Endothelial cell of umbilical vein (primary cell): ENCODE data around the gene TSFM. TPM values are rescaled to one million over a fixed set of nuclear protein-coding genes. Genes with fewer than 3 reads are reported as not detected.
A peak's percentile ranks its signal among the peaks of the same experiment; 100 is the strongest.

Experiments
- BruUV-seq: library from RNA; stranded (reverse); fragments of 400-500 nt; replicated peaks from 2 replicates; lab custom pipeline; 2021; lab: Mats Ljungman, UMichigan
- CTCF ChIA-PET: fragments of 300-600, 350-600 bp; sonication (Branson Sonifier 250); formaldehyde crosslinking; loops from one replicate; lab custom pipeline; 2021; ENCODE audit warnings: antibody characterized with exemption, inconsistent platforms; lab: Charles Lee
- POLR2A ChIA-PET: fragments of 300-600, 350-600 bp; sonication (Branson Sonifier 250); formaldehyde crosslinking; loops from one replicate; lab custom pipeline; 2021; ENCODE audit warnings: antibody characterized with exemption, inconsistent platforms; lab: Charles Lee
- DNase-seq: peaks from one replicate; pipeline ENCODE4 v3.0.0-alpha.2; 2011; ENCODE audit warnings: low read depth, low spot score
- FAIRE-seq: peaks from 2 replicates; lab custom pipeline; 2011; peaks lifted over from hg19 to GRCh38; lab: Jason Lieb, UNC
- H2AFZ ChIP-seq: 2 replicates; pipeline ENCODE4 v1.6.0; 2012; ENCODE audit warnings: low read depth, low read length, control low read depth, inconsistent platforms
- H3K27ac ChIP-seq: 2 replicates; pipeline ENCODE4 v1.5.1; 2011; ENCODE audit warnings: low read depth, mild to moderate bottlenecking, control low read depth, low read length, moderate library complexity; ENCODE audit not compliant: insufficient read depth
- H3K27me3 ChIP-seq, 2 experiments: 2 replicates each; pipeline versions ENCODE4 v1.6.0 to v1.6.1; 2011; ENCODE audit warnings: low read length in 2 of 2, mixed read lengths in 1 of 2; ENCODE audit not compliant: control insufficient read depth in 2 of 2, insufficient read depth in 2 of 2
- H3K36me3 ChIP-seq, 2 experiments: 2 replicates in 1 of 2; 3 replicates in 1 of 2; pipeline ENCODE4 v1.5.1; 2011; ENCODE audit warnings: low read length in 2 of 2, mild to moderate bottlenecking in 1 of 2, moderate library complexity in 1 of 2; ENCODE audit not compliant: control insufficient read depth in 2 of 2, insufficient read depth in 2 of 2; ENCODE audit errors: extremely low read depth in 1 of 2
- H3K4me1 ChIP-seq: 3 replicates; pipeline ENCODE4 v1.5.1; 2011; ENCODE audit warnings: mild to moderate bottlenecking, low read length; ENCODE audit not compliant: control insufficient read depth, insufficient read depth; ENCODE audit errors: extremely low read depth
- H3K4me2 ChIP-seq: 2 replicates; pipeline ENCODE4 v1.6.1; 2011; ENCODE audit warnings: low read length, control low read depth, mixed read lengths; ENCODE audit not compliant: insufficient read depth
- H3K4me3 ChIP-seq, 3 experiments: fragments of 200-600 bp in 1 of 3; sonication (generic), shearing (Covaris generic) in 1 of 3; replicated peaks in 1 of 3; 2 replicates each; pipeline ENCODE4 v1.5.1; 2011 to 2016; ENCODE audit warnings: control low read depth in 3 of 3, low read length in 3 of 3, mild to moderate bottlenecking in 2 of 3, inconsistent platforms in 1 of 3, low read depth in 1 of 3, moderate library complexity in 1 of 3; ENCODE audit not compliant: insufficient read depth in 1 of 3
- H3K79me2 ChIP-seq: 2 replicates; pipeline ENCODE4 v1.6.0; 2012; ENCODE audit warnings: low read length, inconsistent platforms; ENCODE audit not compliant: control insufficient read depth, insufficient read depth
- H3K9ac ChIP-seq: replicated peaks from 2 replicates; pipeline ENCODE3; 2011; ENCODE audit warnings: low read length, control low read depth; ENCODE audit not compliant: insufficient read depth; ENCODE audit errors: extremely low read depth
- H3K9me1 ChIP-seq: replicated peaks from 3 replicates; pipeline ENCODE4 v1.6.0; 2011; ENCODE audit warnings: mild to moderate bottlenecking, low read length; ENCODE audit not compliant: control insufficient read depth, insufficient read depth; ENCODE audit errors: extremely low read depth
- H3K9me3 ChIP-seq: replicated peaks from 2 replicates; pipeline ENCODE4 v1.5.1; 2012; ENCODE audit warnings: low read length, inconsistent platforms; ENCODE audit not compliant: control insufficient read depth, insufficient read depth
- H4K20me1 ChIP-seq: replicated peaks from 2 replicates; pipeline ENCODE3; 2011; ENCODE audit warnings: mild to moderate bottlenecking, low read length; ENCODE audit not compliant: control insufficient read depth, insufficient read depth; ENCODE audit errors: extremely low read depth
- CTCF ChIP-seq, 2 donors: IDR thresholded peaks; 1 replicate in 1 of 2; 2 replicates in 1 of 2; pipeline ENCODE4 v1.5.1; 2011; ENCODE audit warnings: low read length in 2 of 2, mild to moderate bottlenecking in 2 of 2, moderate library complexity in 2 of 2, control low read depth in 1 of 2, inconsistent platforms in 1 of 2, low read depth in 1 of 2; ENCODE audit not compliant: insufficient read depth in 1 of 2; ENCODE audit errors: extremely low read depth in 1 of 2
- EZH2 ChIP-seq: IDR thresholded peaks from 2 replicates; pipeline ENCODE4 v1.6.1; 2012; ENCODE audit warnings: borderline replicate concordance, low read depth, mild to moderate bottlenecking, moderate library complexity, low read length, inconsistent platforms; ENCODE audit not compliant: severe bottlenecking
- FOS ChIP-seq: IDR thresholded peaks from 2 replicates; pipeline ENCODE4 v1.6.1; 2011; ENCODE audit warnings: mild to moderate bottlenecking, low read length, moderate library complexity, borderline replicate concordance; ENCODE audit not compliant: insufficient read depth
- GATA2 ChIP-seq: IDR thresholded peaks from 2 replicates; pipeline ENCODE4 v1.7.0; 2011; ENCODE audit warnings: low read depth, mild to moderate bottlenecking, moderate library complexity, mixed read lengths, low read length; ENCODE audit not compliant: insufficient read length, insufficient read depth
- JUN ChIP-seq: IDR thresholded peaks from 2 replicates; pipeline ENCODE4 v1.6.1; 2011; ENCODE audit warnings: borderline replicate concordance, low read depth; ENCODE audit not compliant: insufficient read length, insufficient read depth
- MYC ChIP-seq: IDR thresholded peaks from one replicate; pipeline ENCODE4 v1.6.1; 2011; ENCODE audit warnings: mild to moderate bottlenecking, low read depth, low read length
- POLR2A ChIP-seq: IDR thresholded peaks from 2 replicates; pipeline ENCODE4 v1.6.1; 2012; ENCODE audit warnings: low read depth, mild to moderate bottlenecking, control low read depth, low read length
- POLR2AphosphoS5 ChIP-seq: IDR thresholded peaks from 2 replicates; pipeline ENCODE4 v1.6.1; 2012; ENCODE audit warnings: low read depth, mild to moderate bottlenecking, control low read depth, low read length, moderate library complexity; ENCODE audit not compliant: insufficient read depth
- dilution Hi-C: fragments of 300-500 bp; cut with MboI; formaldehyde crosslinking; loops from one replicate; pipeline ENCODE4 v1.15.0; 2019; ENCODE audit warnings: low sequenced_read_pairs; ENCODE audit not compliant: extremely low pct_ligation_motif_present
- intact Hi-C: fragments of 100-400 bp; cut with micrococcal nuclease; formaldehyde crosslinking; loops from one replicate; pipeline ENCODE4 v1.10.0; 2022
- polyA plus RNA-seq, 4 experiments: library from polyadenylated mRNA; depleted of rRNA in 3 of 4; stranded (reverse) in 3 of 4; unstranded in 1 of 4; fragments of >200 nt; gene quantifications; 2 replicates each; pipeline versions ENCODE4 v1.2.1 to v1.2.3, GENCODE V29; 2011 to 2012; ENCODE audit warnings: missing spikeins in 1 of 4
- total RNA-seq: library from RNA; stranded (reverse); gene quantifications from 2 replicates; pipeline ENCODE4 v1.2.3, GENCODE V29; 2021
- TF ChIP-seq, protein P1 (sequence below): IDR thresholded peaks from 2 replicates; pipeline ENCODE4 v1.6.1; 2011; ENCODE audit not compliant: insufficient read depth, insufficient read length

TSFM gene
- total and polyA plus RNA-seq, 2 donors (not counting 3 experiments of a cell fraction or from before 2014, with no cell fraction given), result 16.5 to 41.8 TPM

- Histone ChIP-seq H3K79me2 (no peaks in the 10 kb centered on the region), H3K36me3 (peaks cover 29 to 68% of the 10 kb centered on the region in 2 experiments), H3K27me3 (no peaks in the 10 kb centered on the region), H3K9me1 (no peaks in the 10 kb centered on the region), H3K4me1 (no peaks in the 10 kb centered on the region), H3K4me2 (no peak overlapping the region), H3K9me3 (no peaks in the 10 kb centered on the region), H4K20me1 (no peaks in the 10 kb centered on the region), H3K4me3 (no peak overlapping the region), H3K9ac (no peak overlapping the region), H2AFZ (no peak overlapping the region), H3K27ac (no peak overlapping the region)
- ChIA-PET CTCF (interaction anchor here (0.8 to 1.2 kb wide), 5 partner anchors 15 to 82 kb away, joined by 3 to 4 read pairs (median 3); no protein-coding TSS in a partner anchor), POLR2A (no interaction called here)
- dilution Hi-C loops (no loop called here), intact Hi-C loops (no loop called here)
- no TSS peak for BruUV-seq
- no peak for DNase-seq
- FAIRE-seq, result peak; percentile 63
- no peak for TF ChIP-seq POLR2AphosphoS5
- no peak for TF ChIP-seq EZH2
- TF ChIP-seq, protein P1, sequence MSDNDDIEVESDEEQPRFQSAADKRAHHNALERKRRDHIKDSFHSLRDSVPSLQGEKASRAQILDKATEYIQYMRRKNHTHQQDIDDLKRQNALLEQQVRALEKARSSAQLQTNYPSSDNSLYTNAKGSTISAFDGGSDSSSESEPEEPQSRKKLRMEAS, result no peak
- no peak for TF ChIP-seq CTCF (IDR thresholded peaks at IDR 0.05; ENCODE audit: extremely low read depth in 1 of 2, insufficient read depth in 1 of 2, low read depth in 1 of 2, low read length in 2 of 2)
- TF ChIP-seq JUN, result no peak
- no peak for TF ChIP-seq FOS
- no peak for TF ChIP-seq POLR2A
- TF ChIP-seq MYC, result no peak
- TF ChIP-seq GATA2, result no peak
Measured at GRCh38 chr12:57823131-57823907, 40.7 kb downstream of the TSFM start.
